Common myeloid progenitor, CD34-positive (primary cell): ENCODE data around the gene SLC29A1. TPM values are rescaled to one million over a fixed set of nuclear protein-coding genes. Genes with fewer than 3 reads are reported as not detected.

Source experiments
- CTCF ChIA-PET: fragments of 350-600 bp; sonication (Branson Sonifier 250); formaldehyde crosslinking; loops from one replicate; lab custom pipeline; 2021; ENCODE audit warnings: antibody characterized with exemption; lab: Charles Lee
- POLR2A ChIA-PET: fragments of 350-600 bp; sonication (Branson Sonifier 250); formaldehyde crosslinking; loops from one replicate; lab custom pipeline; 2021; ENCODE audit warnings: antibody characterized with exemption; lab: Charles Lee
- DNase-seq, 3 donors: peaks; one replicate each; pipeline versions ENCODE4 v3.0.0 to v3.0.0-alpha.2; 2013
- H3K27ac ChIP-seq, 2 experiments: 1 replicate in 1 of 2; 2 replicates in 1 of 2; pipeline ENCODE4 v1.7.0; 2013; ENCODE audit warnings: inconsistent platforms in 2 of 2, low read length in 2 of 2, mild to moderate bottlenecking in 2 of 2, low read depth in 1 of 2, moderate library complexity in 1 of 2; ENCODE audit not compliant: severe bottlenecking in 2 of 2, insufficient read depth in 1 of 2, poor library complexity in 1 of 2
- H3K27me3 ChIP-seq, 5 experiments: replicated peaks in 2 of 5; 1 replicate in 3 of 5; 2 replicates in 2 of 5; pipeline versions ENCODE4 v1.6.1 to v1.7.0; 2013; ENCODE audit warnings: low read length in 4 of 5, mild to moderate bottlenecking in 2 of 5, moderate library complexity in 2 of 5, inconsistent platforms in 1 of 5; ENCODE audit not compliant: insufficient read depth in 5 of 5, control insufficient read depth in 4 of 5
- H3K36me3 ChIP-seq, 4 experiments: 1 replicate in 2 of 4; 2 replicates in 2 of 4; pipeline versions ENCODE4 v1.6.1 to v1.7.0; 2013; ENCODE audit warnings: low read length in 3 of 4, control low read depth in 1 of 4, mild to moderate bottlenecking in 1 of 4; ENCODE audit not compliant: control insufficient read depth in 4 of 4, insufficient read depth in 4 of 4
- H3K4me1 ChIP-seq, 4 experiments: 1 replicate in 3 of 4; 2 replicates in 1 of 4; pipeline versions ENCODE4 v1.6.1 to v1.7.1; 2013; ENCODE audit warnings: low read length in 3 of 4, mild to moderate bottlenecking in 3 of 4, control low read depth in 1 of 4, inconsistent platforms in 1 of 4, moderate library complexity in 1 of 4; ENCODE audit not compliant: control insufficient read depth in 4 of 4, insufficient read depth in 4 of 4; ENCODE audit errors: control extremely low read depth in 1 of 4
- H3K4me3 ChIP-seq, 7 experiments: 1 replicate in 4 of 7; 2 replicates in 3 of 7; pipeline versions ENCODE4 v1.5.1 to v1.7.0; 2013; ENCODE audit warnings: mild to moderate bottlenecking in 7 of 7, low read length in 6 of 7, moderate library complexity in 6 of 7, inconsistent platforms in 2 of 7, low read depth in 2 of 7, control low read depth in 1 of 7; ENCODE audit not compliant: insufficient read depth in 4 of 7, control insufficient read depth in 1 of 7; ENCODE audit errors: extremely low read depth in 1 of 7
- H3K9me3 ChIP-seq, 5 experiments: 1 replicate in 4 of 5; 2 replicates in 1 of 5; pipeline versions ENCODE4 v1.6.1 to v1.7.1; 2013; ENCODE audit warnings: low read length in 4 of 5, mild to moderate bottlenecking in 2 of 5, inconsistent platforms in 1 of 5, low read depth in 1 of 5, moderate library complexity in 1 of 5; ENCODE audit not compliant: control insufficient read depth in 4 of 5, insufficient read depth in 2 of 5; ENCODE audit errors: control extremely low read depth in 1 of 5
- WGBS: methylation state at CpG from one replicate; pipeline ENCODE4 v1.1.5; 2013; ENCODE audit not compliant: insufficient coverage; 5-methylcytosine and 5-hydroxymethylcytosine counted together
- polyA plus RNA-seq: library from polyadenylated mRNA; unstranded; fragments of 120-200 nt; gene quantifications from one replicate; pipeline ENCODE4 v1.2.1, GENCODE V29; 2013

SLC29A1 gene
- polyA plus RNA-seq, result 29.5 TPM

- POLR2A ChIA-PET, result interaction anchor here (1.5 to 3.0 kb wide), 2 partner anchors 10 to 24 kb away, joined by 4 to 11 read pairs; partner anchors contain the start of gene HSP90AB1
- DNase-seq, result peak; percentile 80 to 89 (median 88)
- H3K27ac ChIP-seq, result peak within 1 kb of the TSS in 1 of 2 experiments; percentile 6
- WGBS, result 0% methylated on average over 49 of the region's 73 CpGs
- peaks cover 0 to 15% (median 0%) of the 10 kb centered on the region in 4 experiments for H3K36me3 ChIP-seq
- H3K9me3 ChIP-seq, result no peaks in the 10 kb centered on the region
- H3K4me3 ChIP-seq, result peak within 1 kb of the TSS; percentile 10 to 78 (median 61)
- H3K4me1 ChIP-seq, result peaks cover 0 to 83% (median 65%) of the 10 kb centered on the region in 4 experiments
- CTCF ChIA-PET, result interaction anchor here (1.0 to 5.8 kb wide), 12 partner anchors 10 to 534 kb away, joined by 3 to 96 read pairs (median 4); partner anchors contain the start of gene HSP90AB1
- H3K27me3 ChIP-seq, result no peaks in the 10 kb centered on the region
Measured at GRCh38 chr6:44223319-44224028, at the start of gene SLC29A1. Gene SLC29A1 (plus strand): TSS chr6:44223595. CDS start chr6:44227314, 3,719 bp downstream.

GRCh38 chr6:44176130-44176761 is 47.1 kb upstream of the SLC29A1 start:
- H3K4me1 ChIP-seq, result peaks cover 0 to 25% (median 23%) of the 10 kb centered on the region in 4 experiments
- H3K4me3 ChIP-seq, result peak overlapping the region in 4 of 7 experiments; percentile 23 to 65 (median 46)
- 87% methylated on average over 7 of the region's 15 CpGs for WGBS
- no peaks in the 10 kb centered on the region for H3K9me3 ChIP-seq
- POLR2A ChIA-PET, result interaction anchor here (0.9 to 1.4 kb wide), 4 partner anchors 10 to 81 kb away, joined by 3 to 6 read pairs (median 4); partner anchors contain the start of gene HSP90AB1
- no peak for DNase-seq
- H3K36me3 ChIP-seq, result no peaks in the 10 kb centered on the region
- H3K27ac ChIP-seq, result no peak overlapping the region
- CTCF ChIA-PET, result interaction anchor here (0.6 to 4.2 kb wide), 21 partner anchors 13 to 137 kb away, joined by 3 to 44 read pairs (median 4); partner anchors contain the start of genes AARS2, CAPN11, MYMX and SLC29A1
- H3K27me3 ChIP-seq, result no peaks in the 10 kb centered on the region

- H3K9me3 ChIP-seq, result no peaks in the 10 kb centered on the region
- peak overlapping the region in 1 of 2 experiments; percentile 55 for H3K27ac ChIP-seq
- H3K27me3 ChIP-seq, result no peaks in the 10 kb centered on the region
- ChIA-PET POLR2A (interaction anchor here (0.9 to 1.4 kb wide), 5 partner anchors 9 to 80 kb away, joined by 3 to 6 read pairs (median 4); partner anchors contain the start of gene HSP90AB1), CTCF (interaction anchor here (0.6 to 4.2 kb wide), 23 partner anchors 13 to 136 kb away, joined by 3 to 44 read pairs (median 4); partner anchors contain the start of genes AARS2, CAPN11, HSP90AB1 and MYMX)
- H3K4me1 ChIP-seq, result peaks cover 0 to 25% (median 23%) of the 10 kb centered on the region in 4 experiments
- DNase-seq, result peak; percentile 81 to 96 (median 96)
- H3K36me3 ChIP-seq, result no peaks in the 10 kb centered on the region
- 21% methylated on average over 16 of the region's 24 CpGs for WGBS
- peak overlapping the region in 4 of 7 experiments; percentile 23 to 65 (median 46) for H3K4me3 ChIP-seq
Measured at GRCh38 chr6:44176762-44177509, 46.5 kb upstream of the SLC29A1 start.

DNA sequence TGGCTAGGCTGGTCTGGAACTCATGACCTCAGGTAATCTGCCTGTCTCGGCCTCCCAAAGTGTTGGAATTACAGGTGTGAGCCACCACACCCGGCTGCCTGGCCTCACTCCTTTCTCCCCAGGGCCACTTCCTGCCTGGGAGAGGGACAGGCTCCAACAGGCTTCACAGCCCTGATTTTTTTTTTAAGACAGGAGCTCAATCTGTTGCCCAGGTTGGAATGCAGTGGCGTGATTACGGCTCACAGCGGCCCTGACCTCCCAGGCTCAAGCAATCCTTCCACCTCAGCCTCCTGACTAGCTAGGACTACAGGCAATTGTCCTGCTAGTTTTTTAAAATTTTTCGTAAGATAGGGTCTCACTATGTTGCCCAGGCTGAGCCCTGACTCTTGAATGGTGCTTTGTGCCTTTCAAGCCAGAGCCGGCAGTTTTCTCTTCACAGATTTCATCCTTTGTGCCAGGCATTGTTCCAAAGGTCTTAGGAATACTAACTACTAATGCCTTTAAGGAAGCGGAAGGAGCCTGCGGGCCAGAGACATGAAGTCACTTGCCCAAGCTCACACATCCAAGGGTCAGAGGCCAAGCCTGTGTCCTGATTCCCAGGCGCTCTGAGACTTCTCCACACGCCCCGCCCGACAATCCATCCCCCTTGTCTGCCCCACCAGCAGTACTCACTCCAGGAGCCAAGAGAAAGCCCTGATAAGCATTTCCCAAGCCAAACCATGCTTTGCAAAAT is 45.5 kb upstream of the SLC29A1 start:
- no peak for DNase-seq
- H3K4me3 ChIP-seq, result no peak overlapping the region

DNA sequence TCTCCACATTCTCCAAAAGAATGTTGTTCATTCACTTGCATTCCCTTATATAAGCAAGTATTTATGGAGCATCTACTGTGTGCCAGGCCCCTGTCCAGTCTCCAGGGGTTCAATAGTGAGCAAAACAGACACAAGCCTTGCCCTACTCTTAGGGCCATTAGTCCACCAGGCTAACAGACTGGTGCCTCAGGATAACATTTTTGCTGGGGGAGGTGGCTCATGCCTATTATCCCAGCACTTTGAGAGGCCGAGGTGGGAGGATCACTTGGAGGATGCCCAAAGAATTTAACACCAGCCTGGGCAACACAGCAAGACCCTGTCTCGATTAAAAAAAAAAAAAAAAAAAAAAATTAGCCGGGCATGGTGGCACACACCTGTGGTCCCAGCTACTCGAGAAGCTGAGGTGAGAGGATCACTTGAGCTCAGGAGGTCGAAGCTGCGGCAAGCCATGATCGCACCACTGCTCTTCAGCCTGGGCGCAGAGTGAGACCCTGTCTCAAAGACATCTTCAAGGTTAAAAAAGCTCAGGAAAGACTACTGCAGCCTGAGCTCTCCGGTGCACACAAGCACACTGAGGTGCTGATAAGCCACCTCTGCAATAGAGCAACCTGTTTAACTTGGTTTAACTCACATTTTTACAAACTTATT is 44.8 kb upstream of the SLC29A1 start:
- CTCF ChIA-PET, result interaction anchor here (0.6 to 4.2 kb wide), 9 partner anchors 19 to 127 kb away, joined by 3 to 44 read pairs (median 3); no protein-coding TSS in a partner anchor
- no peak for DNase-seq
- Histone ChIP-seq H3K27ac (no peak overlapping the region), H3K27me3 (no peaks in the 10 kb centered on the region), H3K4me3 (no peak overlapping the region), H3K36me3 (no peaks in the 10 kb centered on the region), H3K9me3 (no peaks in the 10 kb centered on the region), H3K4me1 (peaks cover 0 to 20% (median 18%) of the 10 kb centered on the region in 4 experiments)
- 98% methylated on average over 7 of the region's 9 CpGs for WGBS
- POLR2A ChIA-PET, result no interaction called here

More for the DNA sequence above, 45.5 kb upstream of the SLC29A1 start:
- WGBS, result 94% methylated on average over 10 of the region's 13 CpGs
- H3K27me3 ChIP-seq, result no peaks in the 10 kb centered on the region
- CTCF ChIA-PET, result interaction anchor here (0.9 to 4.2 kb wide), 13 partner anchors 12 to 128 kb away, joined by 3 to 44 read pairs (median 4); partner anchors contain the start of gene HSP90AB1
- no peaks in the 10 kb centered on the region for H3K36me3 ChIP-seq
- POLR2A ChIA-PET, result interaction anchor here (0.9 to 1.4 kb wide), 3 partner anchors 8 to 79 kb away, joined by 3 to 4 read pairs (median 3); no protein-coding TSS in a partner anchor
- peaks cover 0 to 22% (median 21%) of the 10 kb centered on the region in 4 experiments for H3K4me1 ChIP-seq
- no peaks in the 10 kb centered on the region for H3K9me3 ChIP-seq
- no peak overlapping the region for H3K27ac ChIP-seq
